Measurements from ENCODE around the gene HOXB5. TPM values are rescaled to one million over a fixed set of nuclear protein-coding genes. Genes with fewer than 3 reads are reported as not detected.

HOXB5 gene
- total RNA-seq, 1 experiment from 2014 or later: not detected

- Histone ChIP-seq H3K9me3 (ENCODE audit: control insufficient read depth, low read depth, low read length) (no peaks in the 10 kb centered on the region), H3K4ac (ENCODE audit: low read depth, low read length) (no peak overlapping the region), H3K4me1 (ENCODE audit: insufficient read depth, low read length) (no peaks in the 10 kb centered on the region), H2BK15ac (ENCODE audit: low read depth, low read length) (no peak overlapping the region), H4K91ac (ENCODE audit: insufficient read length, low read depth, low read length) (no peak overlapping the region), H3K18ac (ENCODE audit: insufficient read length, low read depth, low read length) (no peak overlapping the region), H2BK120ac (ENCODE audit: low read depth, low read length, poor library complexity, severe bottlenecking) (no peak overlapping the region), H2AFZ (ENCODE audit: low read length) (no peak overlapping the region), H3K79me2 (ENCODE audit: insufficient read depth, low read length) (no peaks in the 10 kb centered on the region), H2BK12ac (ENCODE audit: insufficient read length, low read depth, low read length) (no peak overlapping the region), H3K23me2 (ENCODE audit: insufficient read length, low read depth, low read length, poor library complexity, severe bottlenecking) (no peaks in the 10 kb centered on the region), H2BK20ac (ENCODE audit: low read depth, low read length, poor library complexity, severe bottlenecking) (no peak overlapping the region), H2BK5ac (ENCODE audit: insufficient read length, low read length) (no peak overlapping the region), H3K79me1 (ENCODE audit: insufficient read depth, low read depth, low read length, poor library complexity, severe bottlenecking) (no peaks in the 10 kb centered on the region), H3K9ac (ENCODE audit: extremely low read depth, insufficient read length, low read length) (no peak overlapping the region), H3K23ac (ENCODE audit: insufficient read length, low read depth, low read length) (no peak overlapping the region), H3K14ac (ENCODE audit: insufficient read depth, low read length) (no peak overlapping the region), H3T11ph (ENCODE audit: low read length) (no peak overlapping the region), H2AK5ac (ENCODE audit: insufficient read length, low read length) (no peak overlapping the region), H3K27me3 (ENCODE audit: insufficient read depth, low read length) (peaks cover 99% of the 10 kb centered on the region), H3K4me2 (ENCODE audit: insufficient read depth, insufficient read length, low read length) (peak overlapping the region; percentile 13), H4K5ac (ENCODE audit: insufficient read length, low read depth, low read length) (no peak overlapping the region), H4K8ac (replicated peaks; ENCODE audit: insufficient read length, low read depth, low read length) (no peak overlapping the region), H3K27ac (ENCODE audit: insufficient read length, low read depth, low read length) (no peak overlapping the region), H4K20me1 (ENCODE audit: control insufficient read depth, insufficient read depth, insufficient read length) (no peaks in the 10 kb centered on the region), H3K56ac (ENCODE audit: insufficient read length, low read depth, low read length) (no peak overlapping the region)
- TF ChIP-seq CTCF (conservative IDR thresholded peaks at IDR 0.05): no peak
- Mint-ChIP-seq H3K4me3 (peak overlapping the region in 1 of 2 experiments; percentile 39; a peak in 2 of 5 replicates), H3K27me3 (ENCODE audit: low read depth) (peaks cover 100% of the 10 kb centered on the region), H3K36me3 (ENCODE audit: insufficient read depth in 1 of 3, low read depth in 3 of 3) (no peaks in the 10 kb centered on the region), H3K4me1 (peaks cover 8 to 28% of the 10 kb centered on the region in 2 experiments), H3K27ac (no peak overlapping the region), H3K9me3 (peaks cover 0 to 21% of the 10 kb centered on the region in 2 experiments; a peak in 2 of 5 replicates)
- no peak for DNase-seq
- no CpG with 5 or more reads among the region's 68 CpGs for WGBS (ENCODE audit: extremely low coverage, insufficient read length, low lambda C conversion rate)
These were observed 4.4 kb upstream of the HOXB5 start for GRCh38 chr17:48597778-48598631.
